Vagina (tissue), 2 donors: ENCODE results near the gene CLIC5. TPM values are rescaled to one million over a fixed set of nuclear protein-coding genes. Genes with fewer than 3 reads are reported as not detected.

Source experiments
- DNase-seq, 2 donors: peaks; one replicate each; pipeline ENCODE4 v3.0.0-alpha.2; 2017; ENCODE audit errors: extremely low spot score in 2 of 2
- H3K27ac ChIP-seq: fragments of 200-600 bp; sonication (generic); one replicate; pipeline ENCODE4 v1.5.1; 2019
- H3K27me3 ChIP-seq: fragments of 200-600 bp; sonication (generic); one replicate; pipeline ENCODE4 v1.5.1; 2019
- H3K36me3 ChIP-seq, 2 donors: fragments of 200-600 bp; sonication (generic); one replicate each; pipeline ENCODE4 v1.5.1; 2017 to 2019
- H3K4me1 ChIP-seq: fragments of 200-600 bp; sonication (generic); one replicate; pipeline ENCODE4 v1.5.1; 2019
- H3K4me3 ChIP-seq, 2 donors: fragments of 200-600 bp; sonication (generic); 1 replicate in 1 of 2; 2 replicates in 1 of 2; pipeline ENCODE4 v1.5.1; 2016 to 2019
- H3K9me3 ChIP-seq: fragments of 200-600 bp; sonication (generic); one replicate; pipeline ENCODE4 v1.5.1; 2019
- CTCF ChIP-seq, 3 experiments: fragments of 450-650 bp in 2 of 3; fragments of 200-600 bp in 1 of 3; sonication (generic) in 1 of 3; IDR thresholded peaks; one replicate each; pipeline ENCODE4 v1.5.1; 2017 to 2019; ENCODE audit warnings: antibody characterized with exemption in 3 of 3, mild to moderate bottlenecking in 2 of 3, moderate library complexity in 2 of 3
- POLR2A ChIP-seq, 2 donors: fragments of 450-650 bp; IDR thresholded peaks; one replicate each; pipeline ENCODE4 v1.6.1; 2017; ENCODE audit warnings: antibody characterized with exemption in 2 of 2, mild to moderate bottlenecking in 2 of 2, moderate library complexity in 2 of 2
- POLR2AphosphoS5 ChIP-seq, 2 donors: sonication (generic); formaldehyde crosslinking; IDR thresholded peaks; one replicate each; pipeline ENCODE4 v1.9.0; 2017; ENCODE audit warnings: antibody characterized with exemption in 2 of 2, mild to moderate bottlenecking in 2 of 2, low read depth in 1 of 2; ENCODE audit not compliant: insufficient read depth in 1 of 2
- intact Hi-C: fragments of 100-400 bp; cut with DNase I; formaldehyde crosslinking; loops from one replicate; pipeline ENCODE4 v1.15.1; 2023
- total RNA-seq: library from RNA; depleted of rRNA; stranded (reverse); fragments of >200 nt; gene quantifications from one replicate; pipeline ENCODE4 v1.2.3, GENCODE V29; 2016

CLIC5 gene
- total RNA-seq, 1 donor from 2014 or later: 3.4 TPM

GRCh38 chr6:45872827-45873365 is 142.8 kb downstream of the CLIC5 start:
- no peak overlapping the region for H3K4me3 ChIP-seq
- TF ChIP-seq POLR2AphosphoS5 (IDR thresholded peaks at IDR 0.05; ENCODE audit: insufficient read depth in 1 of 2, low read depth in 1 of 2) (no peak), POLR2A (IDR thresholded peaks at IDR 0.05) (no peak), CTCF (IDR thresholded peaks at IDR 0.05) (no peak)
- H3K36me3 ChIP-seq: no peaks in the 10 kb centered on the region
- intact Hi-C loops: no loop called here
- no peaks in the 10 kb centered on the region for H3K4me1 ChIP-seq
- no peak overlapping the region for H3K27ac ChIP-seq
- no peaks in the 10 kb centered on the region for H3K9me3 ChIP-seq
- DNase-seq: no peak
- no peaks in the 10 kb centered on the region for H3K27me3 ChIP-seq

GRCh38 chr6:45870531-45870930 is 145.1 kb downstream of the CLIC5 start:
- Histone ChIP-seq H3K27ac (no peak overlapping the region), H3K4me3 (no peak overlapping the region), H3K27me3 (no peaks in the 10 kb centered on the region), H3K36me3 (no peaks in the 10 kb centered on the region), H3K9me3 (no peaks in the 10 kb centered on the region), H3K4me1 (no peaks in the 10 kb centered on the region)
- TF ChIP-seq POLR2AphosphoS5 (IDR thresholded peaks at IDR 0.05; ENCODE audit: insufficient read depth in 1 of 2, low read depth in 1 of 2) (no peak), CTCF (IDR thresholded peaks at IDR 0.05) (no peak), POLR2A (IDR thresholded peaks at IDR 0.05) (no peak)
- intact Hi-C loops: no loop called here
- no peak for DNase-seq

GRCh38 chr6:45864651-45865050 is 151.0 kb downstream of the CLIC5 start:
- Histone ChIP-seq H3K9me3 (no peaks in the 10 kb centered on the region), H3K36me3 (no peaks in the 10 kb centered on the region), H3K4me1 (no peaks in the 10 kb centered on the region), H3K27ac (no peak overlapping the region), H3K27me3 (no peaks in the 10 kb centered on the region), H3K4me3 (no peak overlapping the region)
- intact Hi-C loops: no loop called here
- DNase-seq: no peak
- TF ChIP-seq POLR2AphosphoS5 (IDR thresholded peaks at IDR 0.05; ENCODE audit: insufficient read depth in 1 of 2, low read depth in 1 of 2) (no peak), CTCF (IDR thresholded peaks at IDR 0.05) (no peak), POLR2A (IDR thresholded peaks at IDR 0.05) (no peak)

- TF ChIP-seq CTCF (IDR thresholded peaks at IDR 0.05) (no peak), POLR2AphosphoS5 (IDR thresholded peaks at IDR 0.05; ENCODE audit: insufficient read depth in 1 of 2, low read depth in 1 of 2) (no peak), POLR2A (IDR thresholded peaks at IDR 0.05) (no peak)
- H3K27ac ChIP-seq: no peak overlapping the region
- no peaks in the 10 kb centered on the region for H3K27me3 ChIP-seq
- no peaks in the 10 kb centered on the region for H3K9me3 ChIP-seq
- intact Hi-C loops: no loop called here
- DNase-seq: no peak
- no peak overlapping the region for H3K4me3 ChIP-seq
- peaks cover 10% of the 10 kb centered on the region for H3K4me1 ChIP-seq
- no peaks in the 10 kb centered on the region for H3K36me3 ChIP-seq
Observed at GRCh38 chr6:45858691-45859090, 157.0 kb downstream of the CLIC5 start.

GRCh38 chr6:45857827-45858226 is 157.8 kb downstream of the CLIC5 start:
- no peak for TF ChIP-seq CTCF (IDR thresholded peaks at IDR 0.05)
- intact Hi-C loops: no loop called here
- H3K36me3 ChIP-seq: no peaks in the 10 kb centered on the region
- no peak overlapping the region for H3K27ac ChIP-seq
- H3K27me3 ChIP-seq: no peaks in the 10 kb centered on the region
- H3K4me1 ChIP-seq: peaks cover 10% of the 10 kb centered on the region
- H3K9me3 ChIP-seq: no peaks in the 10 kb centered on the region
- no peak for DNase-seq
- H3K4me3 ChIP-seq: no peak overlapping the region
